ENCODE measurements around the gene HNF1A. TPM values are rescaled to one million over a fixed set of nuclear protein-coding genes. Genes with fewer than 3 reads are reported as not detected.
A peak's percentile ranks its signal among the peaks of the same experiment; 100 is the strongest.

HNF1A gene
- total and polyA plus RNA-seq, 10 of the 15 experiments (the other 5 are each of a cell fraction or from before 2014, with no cell fraction given) = 0.10 TPM; not detected in 9

GRCh38 chr12:121015825-121016766 lies 37.8 kb downstream of the HNF1A start, which contains the start of gene C12orf43 (continued):
- TF ChIP-seq PAX5 (IDR thresholded peaks at IDR 0.05; ENCODE audit: borderline replicate concordance, low read depth, low read length) (no peak), NKRF (conservative IDR thresholded peaks at IDR 0.05) (peak; percentile 80), RELB (IDR thresholded peaks at IDR 0.05; ENCODE audit: low read depth) (peak; percentile 96), ELK1 (IDR thresholded peaks at IDR 0.05; ENCODE audit: low read depth, low read length) (no peak), GATAD2B (conservative IDR thresholded peaks at IDR 0.05; ENCODE audit: low read depth) (no peak; the same call in 1 of the 2 replicates), CBX3 (IDR thresholded peaks at IDR 0.05; ENCODE audit: borderline replicate concordance, low read depth) (no peak), SREBF1 (IDR thresholded peaks at IDR 0.05; ENCODE audit: low read length) (peak; percentile 63), E2F4 (IDR thresholded peaks at IDR 0.05; ENCODE audit: low read depth, low read length) (no peak), BRCA1 (IDR thresholded peaks at IDR 0.05; ENCODE audit: low read depth, low read length) (0 out of 2 replicates have a peak, but pooled peaks have one; percentile 40), CREM (IDR thresholded peaks at IDR 0.05; ENCODE audit: low read depth) (peak; percentile 98), NFYB (IDR thresholded peaks at IDR 0.05; ENCODE audit: insufficient read depth, low read depth, low read length) (no peak), STAT1 (conservative IDR thresholded peaks at IDR 0.05) (no peak), NR2C2 (IDR thresholded peaks at IDR 0.05; ENCODE audit: borderline replicate concordance, control insufficient read depth, insufficient read length, low read depth) (no peak), SRF (IDR thresholded peaks at IDR 0.05; ENCODE audit: low read depth in 2 of 2, low read length in 2 of 2) (0 out of 4 replicates have a peak, but pooled peaks of 1 of the 2 experiments have one; percentile 34), ATF7 (IDR thresholded peaks at IDR 0.05; ENCODE audit: low read depth) (peak; percentile 98), SUZ12 (IDR thresholded peaks at IDR 0.05; ENCODE audit: unreplicated experiment) (no peak), ZBTB40 (IDR thresholded peaks at IDR 0.05; ENCODE audit: borderline replicate concordance) (peak; percentile 30; the same call in 1 of the 2 replicates)

Data from GM12878 (cell line).